MM.1S (cell line): Measurements from ENCODE around the gene UNC13B.

Experiments
- DNase-seq: peaks from one replicate; pipeline ENCODE4 v3.0.0-alpha.2; 2015
- H2AFZ ChIP-seq: fragments of 300-600 bp; sonication (generic); 2 replicates; pipeline ENCODE4 v1.6.0; 2016; ENCODE audit warnings: antibody characterized with exemption, low read length
- H3F3A ChIP-seq: fragments of 300-600 bp; sonication (generic); 2 replicates; pipeline ENCODE4 v1.6.1; 2016; ENCODE audit warnings: mild to moderate bottlenecking, antibody characterized with exemption, low read length, moderate library complexity, mixed read lengths; ENCODE audit not compliant: insufficient read depth
- H3K27ac ChIP-seq: fragments of 300-600 bp; sonication (generic); 2 replicates; pipeline ENCODE4 v1.5.1; 2016; ENCODE audit warnings: mild to moderate bottlenecking, low read length
- H3K27me3 ChIP-seq: fragments of 300-600 bp; sonication (generic); replicated peaks from 2 replicates; pipeline ENCODE4 v1.6.0; 2016; ENCODE audit warnings: low read length; ENCODE audit not compliant: insufficient read depth
- H3K36me3 ChIP-seq: fragments of 300-600 bp; sonication (generic); replicated peaks from 2 replicates; pipeline ENCODE4 v1.6.1; 2016; ENCODE audit warnings: mild to moderate bottlenecking, low read length, mixed read lengths; ENCODE audit not compliant: insufficient read depth
- H3K4me1 ChIP-seq: fragments of 300-600 bp; sonication (generic); 2 replicates; pipeline ENCODE4 v1.6.1; 2016; ENCODE audit warnings: low read length, mixed read lengths
- H3K4me2 ChIP-seq: fragments of 300-600 bp; sonication (generic); 2 replicates; pipeline ENCODE4 v1.6.0; 2016; ENCODE audit warnings: low read depth, low read length
- H3K4me3 ChIP-seq: fragments of 300-600 bp; sonication (generic); 2 replicates; pipeline ENCODE4 v1.5.1; 2016; ENCODE audit warnings: low read length, mixed read lengths
- H3K79me2 ChIP-seq: fragments of 300-600 bp; sonication (generic); 2 replicates; pipeline ENCODE4 v1.6.1; 2016; ENCODE audit warnings: mixed run types, low read length, mixed read lengths
- H3K9ac ChIP-seq: fragments of 300-600 bp; sonication (generic); 2 replicates; pipeline ENCODE4 v1.6.1; 2016; ENCODE audit warnings: low read length, mixed read lengths
- H3K9me2 ChIP-seq: fragments of 300-600 bp; sonication (generic); replicated peaks from 2 replicates; pipeline ENCODE4 v1.6.1; 2016; ENCODE audit warnings: mild to moderate bottlenecking, low read length, mixed read lengths; ENCODE audit not compliant: insufficient read depth
- H3K9me3 ChIP-seq: fragments of 300-600 bp; sonication (generic); replicated peaks from 2 replicates; pipeline ENCODE4 v1.6.1; 2016; ENCODE audit warnings: mild to moderate bottlenecking, low read length, mixed read lengths; ENCODE audit not compliant: insufficient read depth
- H4K20me1 ChIP-seq: fragments of 300-600 bp; sonication (generic); 2 replicates; pipeline ENCODE4 v1.6.1; 2016; ENCODE audit warnings: mild to moderate bottlenecking, low read length, moderate library complexity, mixed read lengths; ENCODE audit not compliant: insufficient read depth
- EZH2 ChIP-seq: fragments of 300-600 bp; sonication (generic); optimal IDR thresholded peaks from 2 replicates; pipeline ENCODE3; 2017; ENCODE audit warnings: low read depth, mild to moderate bottlenecking, antibody characterized with exemption, low read length, mixed read lengths
- EZH2phosphoT487 ChIP-seq: fragments of 300-600 bp; sonication (generic); IDR thresholded peaks from 2 replicates; pipeline ENCODE4 v1.6.1; 2018; ENCODE audit warnings: antibody characterized with exemption, low read length
- TF ChIP-seq, protein P1 (sequence below): fragments of 300-600 bp; sonication (generic); IDR thresholded peaks from 2 replicates; pipeline ENCODE4 v1.5.1; 2016; ENCODE audit warnings: antibody characterized with exemption, low read length, mixed read lengths

UNC13B gene

GRCh38 chr9:35161713-35162604 is at the start of gene UNC13B:
TSS of gene UNC13B (plus strand) at chr9:35162009. CDS start at chr9:35162284, 275 bp downstream.
- Histone ChIP-seq H3K36me3 (no peaks in the 10 kb centered on the region), H3K4me2 (peak within 1 kb of the TSS; percentile 66), H3K79me2 (peaks cover 39% of the 10 kb centered on the region), H3K4me3 (peak within 1 kb of the TSS; percentile 74), H3K27ac (peak within 1 kb of the TSS; percentile 56; the same call in 1 of the 2 replicates), H3F3A (peaks cover 39% of the 10 kb centered on the region), H3K9ac (peak within 1 kb of the TSS; percentile 54), H3K9me2 (no peaks in the 10 kb centered on the region), H3K9me3 (no peaks in the 10 kb centered on the region), H3K27me3 (no peaks in the 10 kb centered on the region), H2AFZ (peak within 1 kb of the TSS; percentile 73), H4K20me1 (no peaks in the 10 kb centered on the region), H3K4me1 (peaks cover 26% of the 10 kb centered on the region)
- peak; percentile 90 for DNase-seq
- TF ChIP-seq EZH2phosphoT487 = no peak
- TF ChIP-seq, protein P1, sequence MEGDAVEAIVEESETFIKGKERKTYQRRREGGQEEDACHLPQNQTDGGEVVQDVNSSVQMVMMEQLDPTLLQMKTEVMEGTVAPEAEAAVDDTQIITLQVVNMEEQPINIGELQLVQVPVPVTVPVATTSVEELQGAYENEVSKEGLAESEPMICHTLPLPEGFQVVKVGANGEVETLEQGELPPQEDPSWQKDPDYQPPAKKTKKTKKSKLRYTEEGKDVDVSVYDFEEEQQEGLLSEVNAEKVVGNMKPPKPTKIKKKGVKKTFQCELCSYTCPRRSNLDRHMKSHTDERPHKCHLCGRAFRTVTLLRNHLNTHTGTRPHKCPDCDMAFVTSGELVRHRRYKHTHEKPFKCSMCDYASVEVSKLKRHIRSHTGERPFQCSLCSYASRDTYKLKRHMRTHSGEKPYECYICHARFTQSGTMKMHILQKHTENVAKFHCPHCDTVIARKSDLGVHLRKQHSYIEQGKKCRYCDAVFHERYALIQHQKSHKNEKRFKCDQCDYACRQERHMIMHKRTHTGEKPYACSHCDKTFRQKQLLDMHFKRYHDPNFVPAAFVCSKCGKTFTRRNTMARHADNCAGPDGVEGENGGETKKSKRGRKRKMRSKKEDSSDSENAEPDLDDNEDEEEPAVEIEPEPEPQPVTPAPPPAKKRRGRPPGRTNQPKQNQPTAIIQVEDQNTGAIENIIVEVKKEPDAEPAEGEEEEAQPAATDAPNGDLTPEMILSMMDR = no peak
- no peak for TF ChIP-seq EZH2

DNA sequence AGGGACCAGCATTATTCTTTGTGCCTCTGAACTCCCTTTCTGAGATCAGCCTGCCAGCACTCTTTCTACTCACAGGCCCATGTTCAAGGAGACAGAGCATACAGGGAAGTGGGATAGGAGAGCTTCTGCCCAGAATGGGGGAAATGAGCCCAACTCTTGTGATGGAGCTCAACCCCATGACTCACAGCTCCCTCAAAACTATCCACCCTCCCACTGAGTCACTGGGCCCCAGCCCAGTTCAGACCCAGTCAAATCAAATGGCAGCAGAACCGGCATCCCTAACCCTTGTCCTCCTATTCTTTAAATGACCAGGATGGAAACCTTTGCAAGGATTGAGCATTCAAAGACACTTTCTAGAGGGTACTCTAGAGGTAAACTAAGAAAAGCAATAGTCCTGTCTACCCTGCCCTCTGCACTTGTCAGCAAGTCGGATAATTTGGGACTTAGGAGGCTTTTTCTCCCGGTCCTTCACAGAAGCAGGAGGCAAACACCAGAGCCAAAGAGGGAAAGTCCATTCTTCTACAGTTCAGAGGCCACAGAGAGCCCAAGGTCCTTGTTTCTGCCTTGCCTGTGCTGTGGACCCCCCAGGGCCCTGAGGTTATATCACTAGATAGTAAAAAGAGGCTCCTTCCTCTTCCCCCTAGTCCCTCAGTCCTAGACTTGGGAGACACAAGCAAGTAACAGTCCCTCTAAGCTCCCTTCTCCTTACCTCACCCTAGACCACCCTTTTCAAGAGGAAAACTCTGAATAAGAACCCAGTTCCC is 49.4 kb upstream of the UNC13B start:
- DNase-seq = no peak
- no peak overlapping the region for H2AFZ ChIP-seq

DNA sequence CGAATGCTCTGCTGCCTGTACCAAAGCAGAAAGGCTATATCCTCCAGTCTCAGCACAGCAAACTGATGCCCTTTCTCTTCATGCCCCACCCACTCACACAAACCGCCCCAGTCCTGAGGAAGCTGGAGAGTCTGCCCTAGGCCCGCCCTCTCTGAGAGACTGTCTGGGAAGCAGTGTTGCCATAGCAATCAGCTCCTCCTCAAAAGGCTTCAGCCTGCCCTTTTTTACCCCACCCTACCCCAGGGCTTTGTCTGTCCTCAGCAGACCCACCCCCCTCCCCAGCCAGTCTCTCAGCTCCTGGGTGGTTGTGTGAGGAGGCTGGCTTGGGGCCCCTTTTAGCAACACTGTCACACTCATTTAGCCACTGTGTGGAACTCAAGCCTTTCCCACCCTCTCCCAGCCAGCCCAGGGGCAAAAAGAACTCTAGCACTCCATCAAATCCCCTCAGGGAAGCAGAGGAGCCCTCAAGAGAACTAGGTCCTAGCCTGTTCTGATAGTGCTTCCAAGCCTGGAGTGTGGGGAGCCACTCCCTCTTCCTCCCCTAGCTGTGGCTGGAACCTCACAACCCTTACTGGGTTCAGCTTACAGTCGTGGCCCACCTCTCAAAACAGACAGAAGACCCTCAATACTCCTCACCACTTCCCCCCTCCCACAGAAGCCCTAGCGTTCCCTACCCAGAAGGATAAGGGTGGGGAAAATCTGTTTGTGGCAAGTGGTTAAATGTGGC is 47.5 kb upstream of the UNC13B start:
- H3K36me3 ChIP-seq = no peaks in the 10 kb centered on the region
- H2AFZ ChIP-seq = peak overlapping the region; percentile 46; the same call in 1 of the 2 replicates
- H3K4me1 ChIP-seq = peaks cover 28% of the 10 kb centered on the region
- no peaks in the 10 kb centered on the region for H3K9me2 ChIP-seq
- no peaks in the 10 kb centered on the region for H3K9me3 ChIP-seq
- no peaks in the 10 kb centered on the region for H4K20me1 ChIP-seq
- peak overlapping the region; percentile 99 for H3K4me2 ChIP-seq
- no peaks in the 10 kb centered on the region for H3K27me3 ChIP-seq
- peak; percentile 83 for DNase-seq
- H3K9ac ChIP-seq = peak overlapping the region; percentile 53
- peak overlapping the region; percentile 84 for H3K4me3 ChIP-seq
- peaks cover 16% of the 10 kb centered on the region for H3K79me2 ChIP-seq
- H3K27ac ChIP-seq = peak overlapping the region; percentile 66; the same call in 1 of the 2 replicates
- TF ChIP-seq EZH2phosphoT487 = no peak
- no peak for TF ChIP-seq EZH2
- peaks cover 21% of the 10 kb centered on the region; the same call in 1 of the 2 replicates for H3F3A ChIP-seq

More for the DNA sequence above, 49.4 kb upstream of the UNC13B start:
- H3K9me3 ChIP-seq = no peaks in the 10 kb centered on the region
- H3K27me3 ChIP-seq = no peaks in the 10 kb centered on the region
- H3K4me2 ChIP-seq = peak overlapping the region; percentile 61; the same call in 1 of the 2 replicates
- H4K20me1 ChIP-seq = no peaks in the 10 kb centered on the region
- no peak overlapping the region for H3K9ac ChIP-seq
- H3K4me3 ChIP-seq = no peak overlapping the region
- H3K79me2 ChIP-seq = peaks cover 16% of the 10 kb centered on the region
- no peak for TF ChIP-seq EZH2phosphoT487
- TF ChIP-seq EZH2 = no peak
- TF ChIP-seq, protein P1 = no peak
- H3K4me1 ChIP-seq = peaks cover 28% of the 10 kb centered on the region
- no peaks in the 10 kb centered on the region for H3K9me2 ChIP-seq
- H3K36me3 ChIP-seq = no peaks in the 10 kb centered on the region
- no peak overlapping the region for H3K27ac ChIP-seq
- peaks cover 21% of the 10 kb centered on the region; the same call in 1 of the 2 replicates for H3F3A ChIP-seq
